HG02763 (cell line): ENCODE results near the gene LRRC37B.
"Not testable (repeated sequence)": the region's sequence is repeated elsewhere in the genome, so short reads cannot be mapped to it uniquely, and the experiment has no call there.

ENCODE experiments used
- ATAC-seq: cut with Tn5 transposase; IDR thresholded peaks from one replicate; pipeline ENCODE4 v1.9.1; 2021; ENCODE audit warnings: mild to moderate bottlenecking, moderate library complexity; ENCODE audit not compliant: unreplicated experiment

Gene LRRC37B

DNA sequence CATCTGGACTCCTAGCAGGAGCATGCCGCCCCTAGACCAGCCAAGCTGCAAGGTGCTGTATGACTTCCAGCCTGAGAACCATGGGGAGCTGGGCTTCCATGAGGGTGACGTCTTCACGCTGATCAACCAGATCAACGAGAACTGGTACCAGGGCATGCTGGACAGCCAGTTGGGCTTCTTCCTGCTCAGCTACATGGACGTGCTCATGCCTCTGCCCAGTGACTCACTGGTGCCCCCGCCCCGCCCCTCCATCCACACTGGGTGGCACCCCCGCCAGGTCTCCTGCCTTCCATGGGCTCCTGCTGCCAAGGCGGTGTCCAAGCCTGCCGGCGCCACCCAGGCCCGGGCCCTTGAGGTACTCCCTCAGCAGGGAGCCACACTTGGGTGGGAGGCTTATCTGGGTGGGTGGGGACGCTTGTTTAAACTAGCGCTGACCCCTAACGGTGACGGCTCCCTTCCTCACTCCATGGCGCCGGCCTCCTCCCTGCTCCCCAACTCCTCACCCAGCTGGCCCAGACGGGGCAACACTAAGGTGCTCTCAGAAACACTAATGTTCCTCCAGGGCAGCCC is 34.2 kb downstream of the LRRC37B start:
- ATAC-seq: not testable (repeated sequence)

DNA sequence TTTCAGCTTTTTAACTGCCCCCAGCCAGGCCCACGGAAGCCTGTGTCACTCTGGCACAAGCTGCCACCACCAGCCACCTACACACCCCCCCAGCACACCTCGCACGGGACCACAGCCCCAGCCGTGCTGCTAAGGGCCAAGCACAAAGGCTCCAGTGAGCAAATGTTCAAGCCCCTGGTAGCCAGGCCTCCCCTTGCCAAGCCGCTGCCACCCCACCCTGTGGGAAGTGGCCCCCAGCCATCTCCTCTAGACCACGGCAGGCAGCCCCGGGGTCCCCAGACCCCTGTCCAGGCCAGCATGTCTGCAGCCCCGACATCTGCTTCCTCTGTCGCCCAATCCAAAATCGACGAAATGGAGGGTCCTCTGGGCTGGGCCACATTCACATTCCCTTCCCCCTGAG is 35.1 kb downstream of the LRRC37B start:
- ATAC-seq: not testable (repeated sequence)

DNA sequence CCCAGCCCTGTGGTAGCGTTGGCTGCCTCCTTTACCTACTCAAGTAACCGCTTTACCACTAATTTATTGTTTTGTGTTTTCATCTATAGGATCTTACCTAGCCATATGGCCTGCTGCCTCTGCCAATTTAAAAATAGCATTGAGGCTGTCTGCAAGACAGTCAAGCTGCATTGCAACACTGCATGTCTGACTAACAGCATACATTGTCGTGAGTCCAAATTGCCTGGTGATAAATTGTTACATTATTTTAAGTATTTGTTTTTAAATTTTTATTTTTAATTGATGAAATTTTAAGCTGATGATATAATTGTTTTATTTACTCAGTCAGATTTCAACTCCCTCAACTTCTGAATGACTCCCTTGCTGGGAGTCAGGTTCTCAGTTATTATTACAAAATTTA is 38.4 kb downstream of the LRRC37B start:
- not testable (repeated sequence) for ATAC-seq

DNA sequence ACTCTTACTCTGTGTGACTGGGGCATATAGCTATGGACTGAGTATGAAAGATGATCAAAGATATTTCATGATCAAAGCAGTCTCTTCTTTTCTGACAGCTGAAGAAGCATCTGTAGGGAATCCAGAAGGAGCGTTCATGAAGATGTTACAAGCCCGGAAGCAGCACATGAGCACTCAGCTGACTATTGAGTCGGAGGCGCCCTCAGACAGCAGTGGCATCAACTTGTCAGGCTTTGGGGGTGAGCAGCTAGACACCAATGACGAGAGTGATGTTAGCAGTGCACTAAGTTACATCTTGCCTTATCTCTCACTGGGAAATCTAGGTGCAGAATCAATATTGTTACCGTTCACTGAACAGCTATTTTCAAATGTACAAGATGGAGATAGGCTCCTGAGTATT is 40.5 kb downstream of the LRRC37B start:
- not testable (repeated sequence) for ATAC-seq

DNA sequence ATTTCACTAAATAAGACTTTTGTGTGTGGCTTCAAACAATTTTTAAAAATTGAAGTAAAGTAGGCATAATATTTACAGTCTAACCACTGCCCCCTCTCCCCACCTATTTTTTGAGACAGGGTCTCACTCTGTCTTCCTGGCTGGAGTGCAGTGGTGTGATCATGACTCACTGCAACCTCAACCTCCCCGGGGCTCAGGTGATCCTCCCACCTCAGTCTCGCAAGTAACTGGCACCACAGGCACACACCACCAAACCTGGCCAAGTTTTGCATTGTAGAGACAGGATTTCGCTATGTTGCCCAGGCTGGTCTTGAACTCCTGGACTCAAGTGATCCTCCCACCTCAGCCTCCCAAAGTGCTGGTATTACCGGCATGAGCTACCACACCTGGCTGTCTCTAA is 47.8 kb downstream of the LRRC37B start:
- ATAC-seq: not testable (repeated sequence)

DNA sequence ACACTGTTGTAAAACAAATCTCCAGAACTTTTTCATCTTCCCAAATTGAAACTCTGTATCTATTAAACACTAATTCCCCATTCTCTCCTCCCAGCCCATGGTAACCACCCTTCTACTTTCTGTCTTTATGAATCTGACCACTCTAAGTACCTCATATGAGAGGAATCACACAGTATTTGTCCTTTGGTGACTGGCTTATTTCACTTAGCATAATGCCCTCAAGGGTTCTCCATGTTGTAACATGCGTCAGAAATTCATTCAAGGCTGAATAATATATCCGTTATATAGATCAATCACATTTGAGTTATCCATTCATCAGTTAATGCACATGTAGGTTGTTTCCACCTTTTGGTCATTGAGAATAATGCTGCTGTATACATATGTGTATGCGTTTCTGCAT is 48.2 kb downstream of the LRRC37B start:
- ATAC-seq: not testable (repeated sequence)

DNA sequence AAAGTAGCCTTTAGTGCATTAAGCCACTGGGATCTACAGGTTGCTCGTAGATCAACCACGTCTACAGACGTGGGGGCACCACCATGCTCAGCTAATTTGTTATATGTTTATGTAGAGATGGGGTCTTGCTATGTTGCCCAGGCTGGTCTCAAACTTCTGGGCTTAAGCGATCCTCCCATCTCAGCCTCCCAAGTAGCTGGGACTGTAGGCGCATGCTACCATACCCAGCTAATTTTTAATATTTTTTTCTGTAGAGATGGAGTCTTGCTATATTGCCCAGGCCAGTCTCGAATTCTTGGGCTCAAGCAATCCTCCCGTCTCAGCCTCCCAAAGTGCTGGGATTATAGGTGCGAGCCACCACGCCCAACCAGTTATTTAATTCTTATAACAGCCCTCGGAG is 49.3 kb downstream of the LRRC37B start:
- ATAC-seq: not testable (repeated sequence)

DNA sequence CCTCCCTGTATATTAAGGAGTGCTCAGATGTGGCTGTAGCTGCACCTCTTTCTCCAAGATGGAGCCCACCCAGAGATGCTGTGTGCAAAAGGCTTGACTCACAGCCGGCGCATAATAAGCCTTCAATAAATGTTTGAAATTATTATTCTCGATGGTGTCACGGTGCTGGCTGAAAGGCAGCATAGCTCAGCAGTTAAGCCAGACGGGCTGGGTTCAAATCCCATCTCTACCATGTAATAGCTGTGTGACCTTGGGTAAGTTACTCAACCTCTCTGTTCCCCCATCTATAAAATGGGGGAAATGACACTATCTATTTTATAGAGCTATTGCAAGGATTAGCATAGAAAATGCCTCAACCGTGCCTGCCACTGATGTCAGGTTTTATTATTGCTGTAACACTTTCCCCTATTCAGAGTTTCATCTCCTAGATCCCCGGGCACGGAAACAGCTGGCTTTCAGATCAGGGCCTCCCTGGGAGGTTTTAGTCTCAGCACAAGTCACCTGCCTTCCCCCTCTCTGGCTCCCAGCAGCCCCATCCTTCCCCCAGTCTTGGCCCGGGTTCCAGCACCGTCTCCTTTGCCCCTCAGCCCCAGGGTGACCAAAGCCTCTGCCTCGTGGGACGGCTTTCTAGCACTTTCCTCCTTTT is 50.4 kb downstream of the LRRC37B start:
- not testable (repeated sequence) for ATAC-seq

DNA sequence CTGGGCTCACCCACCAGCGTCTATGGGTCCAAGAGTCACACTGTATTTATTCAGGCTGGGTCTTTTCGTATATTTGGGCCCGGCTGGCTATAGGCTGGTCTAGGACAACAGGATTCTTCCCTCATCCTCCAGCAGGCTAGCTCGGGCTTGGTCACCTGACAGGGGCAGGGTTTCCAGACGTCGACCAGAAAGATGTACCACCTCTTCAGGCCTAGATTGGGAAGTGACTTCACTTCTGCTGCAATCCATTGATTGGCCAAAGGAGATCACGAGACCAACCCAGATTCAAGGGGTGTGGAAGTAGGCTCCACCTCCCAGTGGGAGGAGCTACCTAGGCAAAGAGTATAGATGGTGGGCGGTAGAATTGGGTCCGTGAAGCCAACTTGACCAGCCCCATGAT is 53.5 kb downstream of the LRRC37B start:
- not testable (repeated sequence) for ATAC-seq

DNA sequence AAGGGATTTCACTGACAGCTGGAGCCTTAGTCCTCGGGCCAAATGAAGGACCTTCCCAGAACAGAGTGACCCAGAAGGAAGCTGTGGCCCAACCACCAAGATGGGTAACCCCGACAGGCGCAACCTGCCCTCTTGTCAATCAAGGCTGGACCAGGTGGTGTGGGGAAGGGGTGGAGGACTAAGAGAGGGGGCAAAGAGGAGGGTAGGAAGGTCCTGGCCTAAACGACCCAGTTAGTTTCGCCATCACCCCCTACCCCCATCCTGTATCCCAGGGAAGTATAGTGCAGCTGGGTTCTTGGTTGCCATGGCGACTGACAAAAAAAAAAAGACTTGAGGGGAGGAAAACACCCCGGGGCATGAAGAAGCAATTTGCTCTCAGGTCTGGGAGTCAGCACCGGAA is 54.7 kb downstream of the LRRC37B start:
- not testable (repeated sequence) for ATAC-seq

DNA sequence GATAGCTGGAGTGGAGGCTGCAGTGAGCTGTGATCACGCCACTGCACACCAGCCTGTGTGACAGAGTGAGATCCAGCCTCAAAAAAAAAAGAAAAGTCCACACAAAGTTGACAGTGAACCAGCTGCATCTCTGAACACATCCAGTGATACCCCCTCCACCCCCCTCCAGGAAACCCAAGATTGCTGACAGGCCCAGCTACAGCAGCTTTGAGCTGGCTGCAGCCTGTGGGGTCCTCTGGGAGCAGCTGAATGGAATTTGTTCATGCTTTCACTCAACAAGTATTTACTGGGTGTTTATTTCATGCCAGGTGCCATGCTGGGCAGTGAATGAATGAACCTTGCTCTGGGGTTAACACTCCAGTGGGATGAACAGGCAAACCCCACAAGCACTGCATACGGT is 56.9 kb downstream of the LRRC37B start:
- not testable (repeated sequence) for ATAC-seq

DNA sequence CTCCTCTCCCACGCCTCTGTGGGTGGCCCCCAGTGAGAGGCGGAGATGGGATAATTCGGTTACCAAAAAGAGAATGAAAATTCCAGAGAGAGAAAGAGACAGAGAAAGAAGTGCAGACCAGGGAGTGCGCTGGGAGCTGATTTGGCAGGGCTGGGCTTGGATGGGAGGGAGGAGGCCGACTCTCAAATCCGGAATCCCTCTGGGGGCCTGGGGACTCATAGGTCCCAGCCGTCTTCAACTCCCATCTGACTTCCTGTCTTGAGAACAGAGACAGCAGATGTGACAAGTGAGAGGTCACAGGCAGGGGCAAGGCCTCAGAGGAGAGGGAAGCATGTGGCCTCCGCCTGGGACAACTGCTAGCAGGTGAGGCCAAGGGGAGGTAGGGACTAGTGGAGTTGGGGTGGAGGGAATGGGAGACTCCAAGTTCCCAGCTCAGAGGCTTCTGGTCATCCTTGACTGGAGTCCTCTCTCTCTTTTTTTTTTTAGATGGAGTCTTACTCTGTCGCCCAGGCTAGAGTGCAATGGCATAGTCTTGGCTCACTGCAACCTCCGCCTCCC is 59.0 kb downstream of the LRRC37B start:
- not testable (repeated sequence) for ATAC-seq

DNA sequence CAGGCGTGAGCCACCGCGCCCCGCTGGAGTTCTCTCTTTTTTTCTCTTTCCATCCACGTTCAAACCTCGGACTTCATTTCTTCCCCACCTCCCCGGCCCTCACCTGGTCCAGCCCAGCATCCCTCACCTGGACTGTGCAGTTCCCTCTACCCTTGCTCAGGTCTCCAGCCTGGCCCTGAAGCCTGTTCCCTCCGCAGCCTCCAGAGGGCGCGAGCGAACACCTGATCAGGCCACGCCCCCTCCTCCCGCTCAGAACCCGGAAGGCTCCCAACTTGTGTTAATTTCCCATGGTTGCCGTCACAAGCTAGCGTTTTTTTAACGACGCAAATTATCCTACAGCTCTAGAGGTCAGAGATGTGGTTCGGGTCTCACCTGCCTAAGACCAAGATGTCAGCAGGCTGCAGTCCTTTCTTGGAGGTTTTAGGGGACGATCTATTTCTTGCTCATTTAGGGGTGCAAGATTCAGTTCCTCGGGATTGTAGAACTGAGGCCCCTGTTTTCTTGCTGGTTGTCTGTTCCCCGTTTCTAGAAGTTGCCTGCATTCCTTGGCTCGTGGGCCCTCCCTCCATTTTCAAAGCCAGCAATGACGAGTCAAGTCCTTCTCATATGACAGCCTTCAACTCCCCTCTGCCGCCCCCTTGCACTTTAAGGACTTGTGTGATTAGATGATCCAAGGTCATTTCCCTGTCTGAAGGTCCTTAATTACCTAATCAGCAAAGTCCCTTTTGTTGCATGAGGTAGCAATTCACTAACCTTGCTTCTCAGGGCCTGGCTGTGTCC is 59.9 kb downstream of the LRRC37B start:
- peak; percentile 65 for ATAC-seq

DNA sequence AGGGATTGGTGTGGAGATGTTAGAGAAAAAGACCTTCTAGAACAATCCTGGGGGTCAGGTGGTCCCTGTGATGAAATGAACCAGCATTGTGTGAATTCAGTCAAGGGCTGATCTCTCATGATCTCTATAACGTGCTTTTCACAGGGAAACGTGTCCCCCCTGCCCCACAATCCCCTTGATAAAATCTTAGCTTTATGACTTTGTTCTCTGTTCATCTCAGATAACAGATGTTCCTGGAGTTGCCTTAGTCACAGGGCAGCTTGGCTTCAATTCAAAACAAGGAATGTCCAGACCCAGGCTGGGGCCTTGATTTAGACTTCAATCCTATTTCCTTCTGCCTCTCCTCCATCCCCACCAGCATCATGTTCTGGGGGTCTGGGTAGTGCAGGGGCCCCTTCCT is 61.9 kb downstream of the LRRC37B start:
- ATAC-seq: not testable (repeated sequence)

DNA sequence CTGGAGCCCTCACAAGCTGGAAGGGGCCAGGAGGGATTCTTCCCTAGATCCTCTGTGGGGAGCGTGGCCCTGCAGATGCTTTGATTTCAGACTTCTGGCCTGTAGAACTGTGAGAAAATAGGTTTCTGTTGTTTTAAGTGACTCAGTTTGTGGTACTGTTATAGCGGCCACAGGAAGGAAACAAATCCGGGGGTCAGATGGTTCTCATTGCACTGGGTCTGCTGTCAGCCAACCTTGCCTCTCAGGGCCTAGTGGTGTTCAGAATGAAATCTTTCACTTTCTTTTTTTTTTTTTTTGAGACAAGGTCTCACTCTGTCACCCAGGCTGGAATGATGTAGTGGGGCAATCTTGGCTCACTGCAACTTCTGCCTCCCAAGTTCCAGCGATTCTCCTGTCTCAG is 64.8 kb downstream of the LRRC37B start:
- peak; percentile 44 for ATAC-seq

DNA sequence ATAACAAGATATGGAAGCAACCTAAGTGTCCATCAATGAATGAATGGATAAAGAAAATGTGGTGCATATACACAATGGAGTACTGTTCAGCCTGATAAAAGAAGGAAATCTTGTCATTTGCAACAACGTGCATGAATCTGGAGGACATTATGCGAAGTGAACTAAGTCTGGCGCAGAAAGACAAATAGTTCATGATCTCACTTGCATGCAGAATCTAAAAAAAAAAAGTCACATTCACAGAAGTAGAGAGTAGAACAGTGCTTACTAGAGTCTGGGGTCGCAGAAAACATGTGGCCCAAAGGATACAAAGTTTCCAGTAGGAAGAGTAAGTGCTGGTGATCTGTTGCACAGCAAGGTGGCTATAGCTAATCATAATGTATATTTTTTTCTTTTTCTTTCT is 65.9 kb downstream of the LRRC37B start:
- ATAC-seq: not testable (repeated sequence)

DNA sequence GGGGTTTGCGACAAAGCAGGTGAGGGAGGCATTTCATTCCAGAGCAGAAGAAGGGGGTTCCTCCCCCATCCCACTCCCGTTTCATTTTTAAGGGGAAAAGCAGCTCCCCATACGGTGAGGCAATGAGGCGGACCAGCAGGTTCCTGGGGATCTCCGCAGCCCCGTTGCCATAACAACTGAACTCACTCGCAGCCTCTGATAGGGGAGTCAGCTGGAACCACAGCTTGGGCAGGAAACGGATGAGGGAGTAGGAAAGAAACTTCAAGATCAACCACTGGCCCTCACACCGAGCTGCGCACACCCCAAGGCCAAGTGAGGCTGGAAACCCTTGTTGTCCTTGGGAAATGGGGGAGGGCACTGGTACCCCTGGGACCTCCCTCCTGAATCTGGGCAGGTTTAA is 72.6 kb downstream of the LRRC37B start:
- ATAC-seq: peak; percentile 67

DNA sequence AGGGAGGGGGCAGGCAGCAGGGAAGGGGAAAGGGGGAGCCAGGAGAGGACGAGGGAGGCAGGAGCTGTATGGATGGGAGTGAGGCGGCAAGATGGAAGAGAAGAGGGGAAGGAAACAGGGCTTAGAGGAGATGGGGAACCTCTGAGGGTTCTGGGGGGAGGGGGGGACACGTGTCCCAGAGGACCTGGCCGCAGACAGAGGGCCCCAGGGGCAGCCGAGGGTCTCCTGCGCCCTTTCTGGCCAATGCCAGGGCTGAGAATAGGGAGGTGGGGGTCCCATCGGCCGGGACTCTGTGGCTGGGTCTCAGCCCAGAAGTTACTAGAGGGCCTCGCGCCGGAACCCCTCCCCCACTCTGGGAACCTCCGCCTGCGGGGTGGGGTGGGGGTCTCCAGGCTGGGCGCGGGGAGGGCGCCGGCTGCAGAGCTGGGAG is 76.4 kb downstream of the LRRC37B start:
- ATAC-seq: not testable (repeated sequence)

DNA sequence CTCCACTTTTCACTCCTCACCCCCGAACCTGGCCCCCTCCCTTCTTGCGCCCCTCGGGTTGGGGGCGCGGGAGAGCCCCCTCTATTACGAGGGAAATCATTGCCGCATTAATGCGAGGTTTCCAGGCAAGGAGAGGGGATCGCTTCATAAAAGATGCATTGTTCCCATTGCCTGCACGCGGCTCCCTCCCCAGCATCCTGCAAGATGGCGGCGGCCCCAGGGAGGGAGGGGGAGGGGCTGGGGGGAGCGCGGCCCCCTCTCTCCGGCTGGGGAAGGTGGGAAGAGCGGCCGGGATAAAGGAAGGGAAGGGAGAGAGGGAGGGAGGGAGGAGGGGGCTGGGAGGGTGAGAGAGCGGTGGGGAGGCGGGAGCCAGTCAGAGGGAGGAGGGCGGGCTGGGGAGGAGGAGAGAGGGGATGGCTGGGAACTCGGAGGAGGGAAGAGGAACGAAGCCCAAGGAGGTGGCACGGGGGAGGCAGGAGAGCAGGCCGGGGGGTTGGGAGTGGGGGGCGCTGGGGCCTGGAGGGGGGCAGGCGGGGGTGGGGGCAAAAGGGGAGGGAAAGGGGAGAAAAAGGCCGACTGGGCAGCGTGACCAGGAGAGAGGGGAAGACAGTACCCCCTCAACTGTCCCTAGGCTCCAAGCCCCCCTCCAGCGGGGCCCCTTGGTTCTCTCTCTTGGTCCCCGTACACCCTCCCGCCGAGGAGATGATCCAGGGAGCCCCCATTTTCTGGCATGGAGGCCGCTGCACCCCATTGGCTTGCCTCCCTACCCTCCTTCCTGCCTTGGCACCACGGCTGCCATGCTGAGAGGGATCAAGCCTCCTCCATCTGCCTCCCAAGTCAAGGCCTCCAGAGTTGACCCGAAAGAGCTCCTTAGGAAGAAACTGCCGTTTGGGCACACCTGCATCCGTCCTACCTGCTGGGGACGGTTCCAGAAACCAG is 77.1 kb downstream of the LRRC37B start:
- not testable (repeated sequence) for ATAC-seq
